ENCODE measurements around the gene STAT5A. TPM values are rescaled to one million over a fixed set of nuclear protein-coding genes. Genes with fewer than 3 reads are reported as not detected.
A peak's percentile ranks its signal among the peaks of the same experiment; 100 is the strongest.

STAT5A gene
- total and polyA plus RNA-seq, 9 of the 15 experiments (the other 6 are each of a cell fraction or from before 2014, with no cell fraction given), result 79.9 to 415 (median 196) TPM

GRCh38 chr17:42266918-42267766, 21.2 kb upstream of the STAT5A start (continued):
- TF ChIP-seq MGA (IDR thresholded peaks at IDR 0.05), result peak; percentile 54; the same call in 1 of the 2 replicates
- TF ChIP-seq HMGN3 (IDR thresholded peaks at IDR 0.05; ENCODE audit: borderline replicate concordance, extremely low read depth, insufficient read length, low read depth, low read length), result no peak
- no peak for TF ChIP-seq RBM14 (IDR thresholded peaks at IDR 0.05; ENCODE audit: borderline replicate concordance, insufficient read depth, low read depth, low read length)
- 0 out of 2 replicates have a peak, but pooled peaks have one; percentile 47 for TF ChIP-seq MITF (IDR thresholded peaks at IDR 0.05)
- TF ChIP-seq, protein P1, sequence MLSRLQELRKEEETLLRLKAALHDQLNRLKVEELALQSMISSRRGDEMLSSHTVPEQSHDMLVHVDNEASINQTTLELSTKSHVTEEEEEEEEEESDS (CRISPR knock-in tag; IDR thresholded peaks at IDR 0.05), result no peak
- TF ChIP-seq ZNF785 (CRISPR knock-in tag; IDR thresholded peaks at IDR 0.05), result no peak
- no peak for TF ChIP-seq PHTF2 (CRISPR knock-in tag; IDR thresholded peaks at IDR 0.05)
- TF ChIP-seq XRCC5 (IDR thresholded peaks at IDR 0.05; ENCODE audit: low read depth, low read length), result no peak
- TF ChIP-seq TFAP4 (CRISPR knock-in tag; IDR thresholded peaks at IDR 0.05; ENCODE audit: borderline replicate concordance), result no peak

Data from K562 (cell line).